HG02678 (cell line): ENCODE data around the gene TUBGCP6.
A peak's percentile ranks its signal among the peaks of the same experiment; 100 is the strongest.

Experiments
- ATAC-seq: cut with Tn5 transposase; IDR thresholded peaks from one replicate; pipeline ENCODE4 v1.9.1; 2021; ENCODE audit warnings: mild to moderate bottlenecking, moderate library complexity; ENCODE audit not compliant: unreplicated experiment

Gene TUBGCP6

GRCh38 chr22:50266994-50267393 lies 22.2 kb upstream of the TUBGCP6 start:
- ATAC-seq: no peak

GRCh38 chr22:50264946-50265669 lies 20.3 kb upstream of the TUBGCP6 start:
- ATAC-seq: no peak

- ATAC-seq: no peak
Measured at GRCh38 chr22:50264104-50264745, 19.4 kb upstream of the TUBGCP6 start.

GRCh38 chr22:50262973-50263617 lies 18.3 kb upstream of the TUBGCP6 start:
- no peak for ATAC-seq

GRCh38 chr22:50262460-50262911 lies 17.7 kb upstream of the TUBGCP6 start:
- no peak for ATAC-seq

GRCh38 chr22:50261615-50262459 lies 17.0 kb upstream of the TUBGCP6 start, which contains the start of gene MAPK12:
MAPK12 (minus strand) TSS chr22:50261683; CDS start chr22:50261509, 174 bp downstream.
- ATAC-seq: peak; percentile 52

- peak; percentile 28 for ATAC-seq
Measured at GRCh38 chr22:50260801-50261614, 16.2 kb upstream of the TUBGCP6 start.

- no peak for ATAC-seq
Measured at GRCh38 chr22:50260434-50260800, 15.6 kb upstream of the TUBGCP6 start.

- ATAC-seq: no peak
Measured at GRCh38 chr22:50259302-50259701, 14.5 kb upstream of the TUBGCP6 start.

GRCh38 chr22:50258361-50259292 lies 13.8 kb upstream of the TUBGCP6 start:
- ATAC-seq: no peak

- ATAC-seq: no peak
Measured at GRCh38 chr22:50257451-50258360, 12.9 kb upstream of the TUBGCP6 start.

- no peak for ATAC-seq
Measured at GRCh38 chr22:50257041-50257440, 12.2 kb upstream of the TUBGCP6 start.

- ATAC-seq: no peak
Measured at GRCh38 chr22:50256258-50256862, 11.5 kb upstream of the TUBGCP6 start.

GRCh38 chr22:50255607-50256006 lies 10.8 kb upstream of the TUBGCP6 start:
- ATAC-seq: no peak

GRCh38 chr22:50255099-50255498 lies 10.3 kb upstream of the TUBGCP6 start:
- no peak for ATAC-seq

GRCh38 chr22:50253941-50254340 lies 9.1 kb upstream of the TUBGCP6 start:
- ATAC-seq: no peak

GRCh38 chr22:50253046-50253915 lies 8.5 kb upstream of the TUBGCP6 start:
- ATAC-seq: no peak
